GM12878 (cell line): ENCODE measurements around the gene NUAK1. TPM values are rescaled to one million over a fixed set of nuclear protein-coding genes. Genes with fewer than 3 reads are reported as not detected.

Source experiments
- CTCF ChIP-seq, 3 experiments: IDR thresholded peaks in 2 of 3; conservative IDR thresholded peaks in 1 of 3; 2 replicates each; pipeline ENCODE4 v1.5.1; 2011; ENCODE audit warnings: low read depth in 3 of 3, low read length in 3 of 3, mild to moderate bottlenecking in 3 of 3, control low read depth in 2 of 3, moderate library complexity in 2 of 3, inconsistent platforms in 1 of 3, mixed read lengths in 1 of 3; ENCODE audit not compliant: control insufficient read depth in 2 of 3, insufficient read depth in 1 of 3; ENCODE audit errors: extremely low read depth in 1 of 3
- ELK1 ChIP-seq: IDR thresholded peaks from 2 replicates; pipeline ENCODE4 v1.6.1; 2012; ENCODE audit warnings: low read depth, low read length, improper control_type of control experiment
- NFYA ChIP-seq: IDR thresholded peaks from 2 replicates; pipeline ENCODE4 v1.6.1; 2011; ENCODE audit warnings: low read depth, mild to moderate bottlenecking, low read length, improper control_type of control experiment, borderline replicate concordance
- NFYB ChIP-seq: IDR thresholded peaks from 2 replicates; pipeline ENCODE4 v1.6.1; 2011; ENCODE audit warnings: low read depth, mild to moderate bottlenecking, low read length, improper control_type of control experiment, moderate library complexity; ENCODE audit not compliant: insufficient read depth
- PRDM15 ChIP-seq: fragments of 450-650 bp; formaldehyde crosslinking; IDR thresholded peaks from 2 replicates; pipeline ENCODE4 v1.4.0; 2020; ENCODE audit warnings: mild to moderate bottlenecking, moderate library complexity
- RAD51 ChIP-seq: fragments of 450-650 bp; IDR thresholded peaks from 2 replicates; pipeline ENCODE4 v1.6.1; 2016; ENCODE audit warnings: moderate library complexity, mild to moderate bottlenecking, inconsistent platforms
- RBBP5 ChIP-seq: fragments of 200-600 bp; sonication (generic); conservative IDR thresholded peaks from 2 replicates; pipeline ENCODE4 v1.6.1; 2016
- polyA plus RNA-seq, 11 experiments: library from polyadenylated mRNA; depleted of rRNA in 4 of 11; unstranded in 6 of 11; stranded (reverse) in 5 of 11; fragments of >200 nt; fragmentation: Nextera tagmentation in 4 of 11; fragmentation: Illumina TruSeq in 1 of 11; extraction: Ambion mirVana in 4 of 11; extraction: Trizol in 1 of 11; gene quantifications; 1 replicate in 1 of 11; 2 replicates in 10 of 11; pipeline versions ENCODE4 v1.2.1 to v1.2.3, GENCODE V29; 2011 to 2016; ENCODE audit warnings: inconsistent platforms in 2 of 11, missing spikeins in 2 of 11, low read depth in 1 of 11
- total RNA-seq, 4 experiments: library from RNA; depleted of rRNA in 3 of 4; stranded (reverse); fragments of >200 nt in 3 of 4; fragmentation: Illumina TruSeq in 1 of 4; extraction: Trizol in 1 of 4; gene quantifications; 2 replicates each; pipeline versions ENCODE4 v1.2.1 to v1.2.3, GENCODE V29; 2013 to 2021

NUAK1 gene
- total and polyA plus RNA-seq, 10 of the 15 experiments (the other 5 are each of a cell fraction or from before 2014, with no cell fraction given): 0.03 to 0.42 (median 0.08) TPM; not detected in 2

- no peak for TF ChIP-seq CTCF (IDR thresholded peaks at IDR 0.05 in 2 of 3, conservative IDR thresholded peaks at IDR 0.05 in 1 of 3; ENCODE audit: control insufficient read depth in 2 of 3, extremely low read depth in 1 of 3, insufficient read depth in 1 of 3, low read depth in 3 of 3, low read length in 3 of 3)
- TF ChIP-seq NFYA: no peak
- TF ChIP-seq RAD51: no peak
- TF ChIP-seq NFYB: no peak
- TF ChIP-seq RBBP5: no peak
- TF ChIP-seq PRDM15 (CRISPR knock-in tag): no peak
- no peak for TF ChIP-seq ELK1
Observed at GRCh38 chr12:106033161-106033675, 105.5 kb downstream of the NUAK1 start (continued).
